GM21447 (cell line): Measurements from ENCODE around the gene HDDC2.

Experiments used
- ATAC-seq: cut with Tn5 transposase; IDR thresholded peaks from one replicate; pipeline ENCODE4 v1.9.1; 2021; ENCODE audit not compliant: unreplicated experiment

Gene HDDC2

DNA sequence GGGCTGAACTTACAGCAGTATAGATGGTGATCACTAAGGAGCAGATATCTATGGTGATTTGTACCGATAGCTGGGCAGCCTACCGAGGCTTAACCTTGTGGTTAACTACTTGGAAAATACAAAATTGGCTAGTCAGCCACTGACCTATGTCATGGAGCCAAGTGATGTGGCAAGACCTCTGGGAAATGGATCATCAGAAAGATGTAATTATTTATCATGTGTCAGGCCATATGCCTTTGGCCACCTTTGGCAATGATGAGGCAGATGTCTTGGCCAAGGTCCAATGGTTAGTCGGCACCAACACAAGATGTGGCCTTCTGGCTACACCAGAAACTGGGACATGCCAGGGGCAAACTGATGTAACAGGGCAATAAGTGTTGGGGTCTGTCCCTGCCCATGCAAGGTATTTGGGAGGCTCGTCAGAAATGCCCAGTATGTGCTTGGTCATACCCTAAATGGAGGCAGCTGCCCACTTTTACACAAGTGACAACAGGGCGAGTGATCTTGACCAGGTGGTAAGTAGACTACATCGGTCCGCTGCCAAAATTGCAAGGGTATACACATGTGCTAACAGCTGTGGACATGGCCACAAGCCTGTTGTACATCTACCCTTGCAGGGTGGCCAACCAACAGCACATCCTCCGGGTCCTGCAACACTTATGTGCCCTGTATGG, 30.1 kb downstream of the HDDC2 start:
- ATAC-seq = no peak

DNA sequence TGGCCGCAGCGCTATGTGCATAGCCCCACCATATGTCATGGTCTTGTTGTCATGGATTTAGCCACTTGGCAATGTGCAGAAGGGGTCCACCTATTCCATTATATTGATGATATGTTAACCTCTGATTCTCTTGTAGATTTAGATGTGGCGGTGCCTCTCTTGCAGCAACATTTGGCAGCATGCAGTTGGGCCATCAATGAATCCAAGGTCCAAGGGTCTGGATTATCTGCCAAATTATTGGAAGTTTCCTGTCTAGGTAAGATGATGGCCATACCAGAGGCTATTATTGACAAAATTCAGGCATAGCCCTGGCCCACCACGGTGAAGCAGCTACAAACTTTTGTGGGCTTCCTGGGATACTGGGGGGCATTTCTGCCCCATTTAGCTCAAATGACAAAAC, 31.4 kb downstream of the HDDC2 start:
- no peak for ATAC-seq

DNA sequence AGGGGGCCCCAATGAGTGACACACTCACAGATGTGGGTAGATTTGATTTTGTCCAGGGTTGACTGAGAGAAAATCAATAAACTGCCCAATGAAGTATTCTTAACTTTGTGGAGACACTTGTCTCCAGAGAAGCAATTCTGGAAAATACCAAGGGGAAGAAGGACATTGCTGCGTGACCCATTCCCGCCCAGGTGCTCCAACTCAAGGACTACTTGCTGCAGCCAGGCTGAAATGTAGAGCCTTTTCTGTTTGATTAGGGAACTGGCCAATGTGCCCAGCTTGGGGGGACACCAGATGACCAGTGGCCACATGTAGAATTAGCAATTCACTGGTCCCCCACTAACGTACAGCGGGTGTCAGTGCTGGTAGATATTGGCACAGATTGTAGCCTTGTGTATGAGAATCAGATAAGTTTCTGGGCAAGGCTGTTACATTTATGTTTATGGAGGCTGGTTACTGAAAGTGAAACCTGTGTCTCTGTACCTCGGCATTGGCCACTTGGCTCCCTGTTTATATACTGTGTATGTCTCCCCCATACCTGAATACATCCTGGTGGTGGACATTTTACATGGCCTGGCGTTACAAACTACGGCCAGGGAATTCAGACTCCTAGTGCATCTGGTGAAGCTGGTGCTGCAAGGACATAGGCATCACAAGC, 32.3 kb downstream of the HDDC2 start:
- ATAC-seq = no peak

DNA sequence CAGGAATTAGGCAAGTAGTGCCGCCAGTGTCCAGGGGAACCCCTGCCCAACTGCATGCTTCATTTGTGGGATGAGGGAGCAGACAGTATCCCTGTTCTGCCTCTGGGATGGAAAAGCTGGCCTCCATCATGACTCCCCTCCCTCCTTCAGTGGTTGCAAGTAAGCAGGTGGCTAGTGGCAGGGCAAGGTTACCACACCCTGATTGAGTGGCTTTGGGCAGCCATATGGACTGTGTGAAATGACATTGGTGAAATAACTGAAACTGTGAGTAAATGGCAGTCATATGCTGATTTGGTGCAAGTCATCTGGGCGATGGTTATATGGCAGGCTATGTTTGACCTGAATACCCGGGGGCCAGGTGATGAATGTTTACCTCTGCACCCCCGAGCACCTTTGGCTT, 33.0 kb downstream of the HDDC2 start:
- no peak for ATAC-seq

DNA sequence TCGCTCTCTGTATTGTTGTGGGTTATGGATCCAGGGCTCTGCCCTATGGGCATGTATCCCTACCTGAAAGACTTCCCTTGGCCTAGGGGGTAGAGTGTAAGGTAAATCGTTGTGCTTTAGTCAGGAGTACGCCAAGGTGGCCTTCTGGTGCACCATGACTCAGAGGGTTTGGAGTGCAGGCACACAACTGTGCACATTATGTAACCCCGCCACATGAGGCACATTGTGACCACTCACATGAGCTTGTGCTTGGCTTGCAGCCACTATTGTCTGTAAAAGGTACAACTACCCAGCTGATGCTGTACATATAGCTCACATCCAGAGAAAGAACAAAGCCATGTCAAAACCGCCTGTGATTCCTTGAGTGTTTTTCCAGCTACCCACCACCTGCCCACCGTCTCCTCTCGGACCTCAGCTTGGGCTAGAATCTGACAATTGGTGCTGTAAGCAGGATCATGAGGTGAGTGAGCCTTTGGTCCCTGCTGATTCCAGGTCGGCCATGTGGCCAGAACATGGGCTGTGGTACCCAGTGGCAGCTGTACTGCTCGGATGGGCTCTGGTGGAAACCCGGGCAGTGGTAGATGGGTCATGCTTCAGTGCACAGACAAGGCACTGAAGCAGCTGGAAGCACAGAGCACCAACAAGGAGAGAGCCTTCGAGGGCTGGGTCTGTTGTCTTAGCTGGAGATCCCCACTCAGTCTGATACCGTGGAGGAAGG, 33.8 kb downstream of the HDDC2 start:
- no peak for ATAC-seq

DNA sequence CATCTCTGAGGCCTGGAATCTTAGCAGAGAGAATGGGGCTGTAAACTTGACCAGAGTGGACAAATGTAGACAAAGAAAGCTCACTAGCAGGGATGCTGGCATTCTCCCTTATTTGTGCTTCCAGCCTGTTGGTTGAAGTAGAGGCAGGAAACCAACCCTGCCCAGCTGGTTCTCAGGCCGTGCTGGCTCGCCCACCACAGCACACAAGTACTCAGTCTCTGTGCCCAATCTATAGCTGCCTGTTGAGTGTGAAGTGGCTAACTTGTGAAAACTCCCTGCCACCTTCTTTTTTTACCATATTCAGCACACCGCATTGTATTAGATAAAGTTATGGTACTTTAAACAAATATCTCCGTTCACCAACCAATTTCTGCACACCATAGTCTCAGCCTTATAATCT, 37.3 kb downstream of the HDDC2 start:
- ATAC-seq = no peak

DNA sequence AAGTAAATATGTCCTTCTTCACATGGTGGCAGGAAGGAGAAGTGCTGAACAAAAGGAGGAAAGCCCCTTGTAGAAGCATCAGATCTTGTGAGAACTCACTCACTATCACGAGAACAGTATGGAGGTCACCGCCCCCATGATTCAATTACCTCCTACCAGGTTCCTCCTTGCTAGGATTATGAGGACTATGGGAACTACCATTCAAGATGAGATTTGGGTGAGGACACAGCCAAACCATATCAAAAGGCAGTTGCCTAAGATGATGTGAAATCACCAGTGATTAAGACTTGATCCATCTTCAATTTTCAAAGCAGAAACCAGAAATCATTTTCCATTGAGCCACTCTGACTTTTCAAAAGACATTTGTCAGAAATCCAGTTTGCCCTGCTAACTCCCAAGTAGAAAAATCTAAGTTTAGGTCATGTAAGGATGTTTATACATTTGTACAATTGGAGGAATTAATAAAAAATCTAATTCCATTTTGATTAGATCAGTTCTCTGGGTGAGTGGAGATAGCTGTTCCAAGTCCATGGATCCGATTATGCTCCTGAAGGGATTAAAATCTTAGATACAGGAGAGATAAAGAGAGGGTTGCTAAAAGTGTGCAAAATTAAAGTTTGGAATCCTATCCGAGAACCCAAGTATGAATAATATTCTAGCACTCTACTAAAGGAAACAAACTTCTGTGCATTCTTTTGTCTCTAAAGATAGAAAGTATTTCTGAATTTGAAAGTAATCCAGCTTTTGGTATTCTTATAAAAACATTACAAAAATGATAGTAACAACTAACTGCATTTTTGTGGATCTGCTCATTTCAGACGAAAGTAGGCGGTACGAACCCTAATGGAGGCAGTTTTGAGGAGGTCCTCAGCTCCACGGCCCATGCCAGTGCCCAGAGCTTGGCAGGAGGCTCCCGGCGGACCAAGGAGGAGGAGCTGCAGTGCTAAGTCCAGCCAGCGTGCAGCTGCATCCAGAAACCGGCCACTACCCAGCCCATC, 39.5 kb downstream of the HDDC2 start:
- no peak for ATAC-seq

DNA sequence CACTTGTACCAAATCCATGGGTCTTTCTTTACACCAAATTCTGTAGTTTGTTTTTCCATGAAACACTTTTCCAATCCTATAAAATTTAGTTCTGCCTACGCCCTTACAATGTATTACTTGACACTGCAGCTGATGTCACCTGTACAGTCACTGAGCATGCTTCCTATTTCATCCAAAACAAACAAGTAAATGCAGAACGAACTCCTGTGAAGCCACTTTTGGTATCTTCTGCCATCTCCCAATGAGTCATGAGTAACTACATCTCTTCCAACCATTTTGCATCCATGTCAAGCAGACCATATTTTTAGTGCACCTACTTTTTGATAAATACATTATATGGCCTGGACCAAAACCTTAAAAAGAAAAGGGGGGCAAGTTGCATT, 42.4 kb downstream of the HDDC2 start:
- ATAC-seq = no peak

DNA sequence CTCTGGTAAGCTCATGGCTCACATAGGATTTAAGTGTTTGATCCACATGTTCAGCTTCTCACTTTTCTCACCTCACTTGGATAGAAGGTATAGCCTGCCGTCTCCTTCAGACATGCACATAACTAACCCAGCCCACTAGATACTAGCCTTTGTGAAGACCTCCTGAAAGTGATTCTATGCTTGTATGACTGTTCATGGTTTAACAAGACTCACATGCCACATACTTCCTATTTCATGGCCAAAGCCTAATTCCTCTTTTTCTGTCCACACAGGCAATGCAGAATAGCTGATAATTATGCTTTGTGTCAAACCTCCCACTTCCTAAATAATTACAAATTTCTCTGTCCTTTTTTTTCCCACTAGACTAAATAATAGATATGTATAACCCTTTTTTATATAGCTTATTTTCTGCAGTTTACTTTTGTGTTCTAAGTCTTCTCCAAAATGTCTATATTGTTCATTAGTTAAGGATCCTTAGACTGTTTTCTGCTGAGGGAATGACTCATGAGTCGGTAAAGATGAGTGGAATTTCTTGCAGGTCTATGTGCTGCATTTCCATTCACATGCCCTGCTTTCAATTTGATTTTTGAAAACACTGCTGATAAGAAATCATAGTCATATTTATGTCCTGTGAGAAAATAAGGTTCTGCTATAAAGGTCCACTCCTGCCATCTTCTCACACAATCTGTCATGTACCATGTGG, 43.0 kb downstream of the HDDC2 start:
- no peak for ATAC-seq

DNA sequence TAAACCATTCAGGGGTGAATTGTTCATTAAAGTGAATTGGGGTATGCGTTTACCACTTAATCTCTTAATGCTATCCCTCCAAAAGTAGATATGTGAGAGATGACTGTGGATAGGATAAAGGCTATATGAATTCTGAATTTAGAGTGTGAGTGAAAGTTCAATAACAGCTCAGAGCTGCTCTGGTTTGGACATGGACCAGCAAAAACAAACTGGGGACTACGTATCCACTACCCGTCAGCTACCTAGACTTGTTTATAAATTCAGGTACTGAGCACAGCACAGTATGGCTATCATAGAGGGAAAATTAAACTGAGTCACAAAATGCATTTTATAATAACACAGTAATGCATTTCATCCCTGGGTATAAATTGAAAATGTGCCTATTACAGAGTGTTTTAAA, 44.4 kb downstream of the HDDC2 start:
- ATAC-seq = no peak

DNA sequence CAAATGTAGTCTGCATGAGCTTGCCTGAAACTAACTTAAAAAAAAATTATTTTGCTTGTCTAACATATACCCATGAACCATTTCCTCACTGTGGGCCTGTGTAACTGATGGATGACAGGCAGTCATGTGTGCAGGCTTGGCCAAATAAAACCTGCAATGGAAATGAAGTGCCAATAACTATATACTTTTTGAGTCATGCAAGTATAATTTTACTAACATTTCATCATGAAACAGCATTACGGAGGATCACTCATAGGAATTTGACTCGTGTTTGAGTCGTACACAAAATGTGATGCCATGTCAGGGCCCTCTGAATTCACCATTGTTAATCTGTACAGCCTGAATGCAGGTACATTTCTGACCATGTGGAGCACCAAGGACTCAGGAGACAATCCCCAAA, 46.6 kb downstream of the HDDC2 start:
- no peak for ATAC-seq

DNA sequence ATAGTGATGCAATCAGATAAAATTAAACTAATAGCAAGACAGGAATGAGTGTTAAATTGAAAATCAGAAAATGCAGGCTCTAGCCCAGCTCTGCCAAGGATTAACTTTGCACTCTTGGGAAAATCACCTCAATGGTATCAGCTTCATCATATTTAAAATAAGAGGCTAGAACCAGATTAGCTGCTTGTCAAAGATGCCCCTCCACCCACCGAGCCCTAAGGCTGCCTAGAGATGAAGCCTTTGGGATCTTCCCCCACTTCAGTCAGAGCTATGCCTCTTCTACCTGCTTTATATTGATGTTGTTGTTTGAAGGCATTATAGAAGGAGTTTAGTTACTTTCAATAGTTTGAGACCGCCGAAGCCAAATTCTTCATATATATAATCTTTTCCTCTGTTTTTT, 47.4 kb downstream of the HDDC2 start:
- ATAC-seq = no peak

DNA sequence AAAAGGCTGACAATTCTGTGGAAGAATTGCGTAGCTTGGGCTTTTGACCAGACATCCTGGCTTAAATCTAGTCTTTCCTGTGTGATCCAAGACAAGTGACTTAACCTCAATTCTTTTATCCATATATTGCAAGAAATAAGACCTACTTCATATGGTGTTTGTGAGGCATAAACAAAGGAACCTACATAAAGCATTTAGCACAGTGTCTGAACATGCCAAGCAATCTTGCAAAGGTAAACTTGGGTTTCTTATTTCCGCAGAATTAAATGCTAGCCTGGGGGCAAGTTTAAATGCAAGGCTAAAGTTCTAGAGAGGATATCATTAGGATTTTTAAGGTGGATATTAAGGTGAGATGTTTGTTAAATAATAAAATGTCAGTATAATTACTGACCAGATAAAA, 47.9 kb downstream of the HDDC2 start:
- ATAC-seq = no peak

DNA sequence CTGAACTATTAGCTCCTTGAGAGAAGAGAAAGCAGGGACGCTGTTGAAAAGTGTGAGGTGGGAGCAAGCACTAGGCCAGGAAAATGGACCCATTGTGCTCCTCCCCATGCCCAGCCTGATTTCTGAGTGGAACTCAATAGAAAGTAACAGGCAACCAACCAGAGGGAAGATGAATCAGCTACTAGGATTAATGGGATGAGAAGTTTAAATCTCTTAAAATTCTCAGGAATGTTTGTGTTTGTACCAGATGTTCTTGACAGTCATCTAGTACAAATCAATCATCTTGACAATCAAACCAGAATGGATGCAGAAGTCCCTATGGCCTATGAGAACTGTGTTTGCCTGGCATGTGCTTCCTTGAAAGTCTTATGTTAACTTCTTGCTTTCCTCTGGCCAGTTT, 48.9 kb downstream of the HDDC2 start:
- ATAC-seq = no peak

DNA sequence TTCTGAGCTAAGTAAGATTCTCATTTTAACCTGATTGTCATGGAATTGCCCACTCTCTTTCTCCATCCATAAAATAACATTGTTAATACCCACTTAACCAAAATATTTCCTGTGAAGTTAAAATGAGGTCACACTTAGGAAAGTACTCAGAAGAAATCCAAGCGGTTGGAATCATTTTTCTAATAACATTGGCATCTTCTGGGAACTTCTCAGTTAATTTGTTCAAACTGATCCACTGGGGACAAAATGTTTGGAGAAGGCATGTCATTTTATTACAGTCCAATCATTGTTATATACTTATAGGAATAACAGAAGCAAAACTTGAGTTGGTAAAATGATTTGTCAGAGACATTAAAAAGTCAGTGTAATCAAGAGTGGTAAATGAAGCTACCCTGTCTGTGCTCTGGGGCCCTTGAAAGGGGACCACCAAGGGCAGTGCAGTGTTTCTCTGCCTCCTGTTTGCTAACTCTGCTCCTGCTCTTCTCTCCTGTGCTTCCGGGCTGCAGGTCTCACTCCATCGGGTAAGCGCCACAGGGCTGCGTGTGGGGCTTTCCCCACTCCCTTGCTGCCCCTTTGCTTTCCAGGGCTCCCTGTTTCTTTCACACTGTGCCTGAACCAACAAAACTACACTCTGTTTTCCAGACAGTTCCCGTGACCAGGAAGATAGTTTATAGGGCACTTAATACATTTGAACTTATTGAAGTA, 50.1 kb downstream of the HDDC2 start:
- no peak for ATAC-seq

DNA sequence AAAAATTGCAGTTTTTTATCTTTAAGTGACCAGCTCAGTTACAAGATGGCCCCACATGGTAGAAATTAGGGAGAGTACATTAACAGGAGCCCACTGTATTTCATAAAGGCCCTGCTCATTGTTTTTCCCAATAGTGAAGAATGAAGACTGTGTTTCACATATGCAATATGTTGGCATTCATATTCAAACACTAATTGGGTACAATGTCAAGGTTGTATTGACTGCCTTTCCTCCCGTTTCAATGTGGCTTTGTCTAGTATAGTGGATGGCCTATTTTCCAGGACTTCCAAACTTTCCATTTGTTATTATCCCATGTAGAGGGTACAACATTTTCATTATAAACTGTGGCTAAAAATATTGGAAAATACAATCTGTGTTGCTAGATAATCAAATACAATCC, 51.3 kb downstream of the HDDC2 start:
- ATAC-seq = no peak

DNA sequence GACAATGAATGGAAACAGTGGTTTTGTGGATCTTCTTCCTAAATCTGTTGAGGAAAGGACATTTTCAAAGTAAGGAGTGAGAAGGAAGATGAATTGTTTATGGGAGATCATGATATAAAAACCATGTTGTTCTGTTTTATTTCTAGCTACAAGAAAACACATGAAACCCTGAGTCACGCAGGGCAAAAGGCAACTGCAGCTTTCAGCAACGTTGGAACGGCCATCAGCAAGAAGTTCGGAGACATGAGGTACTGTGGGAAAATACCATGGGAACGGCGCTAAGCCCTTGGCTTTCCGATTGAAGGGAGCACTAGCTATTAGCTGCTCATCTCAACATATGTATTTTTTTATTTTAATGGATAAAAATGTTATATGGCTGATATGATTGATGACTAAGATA, 53.6 kb downstream of the HDDC2 start:
- no peak for ATAC-seq

DNA sequence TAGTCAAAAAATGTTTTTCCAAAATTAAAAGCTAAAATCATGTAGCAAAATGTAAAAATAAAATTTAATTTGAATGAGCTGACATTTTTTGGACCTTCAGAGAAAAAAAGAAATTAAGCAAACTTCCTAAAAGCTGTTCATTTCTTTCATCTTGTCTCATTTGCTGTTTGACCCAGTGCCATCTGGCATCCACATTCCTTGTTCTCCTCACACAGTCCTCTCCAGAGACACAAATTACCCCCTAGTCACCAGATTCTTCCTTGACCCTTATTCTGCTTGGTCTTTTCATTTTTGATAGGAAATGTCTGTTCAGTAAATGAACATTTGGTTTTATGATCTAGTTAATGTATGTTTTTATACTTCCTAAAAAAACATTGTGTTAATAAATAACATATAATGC, 55.2 kb downstream of the HDDC2 start:
- no peak for ATAC-seq

DNA sequence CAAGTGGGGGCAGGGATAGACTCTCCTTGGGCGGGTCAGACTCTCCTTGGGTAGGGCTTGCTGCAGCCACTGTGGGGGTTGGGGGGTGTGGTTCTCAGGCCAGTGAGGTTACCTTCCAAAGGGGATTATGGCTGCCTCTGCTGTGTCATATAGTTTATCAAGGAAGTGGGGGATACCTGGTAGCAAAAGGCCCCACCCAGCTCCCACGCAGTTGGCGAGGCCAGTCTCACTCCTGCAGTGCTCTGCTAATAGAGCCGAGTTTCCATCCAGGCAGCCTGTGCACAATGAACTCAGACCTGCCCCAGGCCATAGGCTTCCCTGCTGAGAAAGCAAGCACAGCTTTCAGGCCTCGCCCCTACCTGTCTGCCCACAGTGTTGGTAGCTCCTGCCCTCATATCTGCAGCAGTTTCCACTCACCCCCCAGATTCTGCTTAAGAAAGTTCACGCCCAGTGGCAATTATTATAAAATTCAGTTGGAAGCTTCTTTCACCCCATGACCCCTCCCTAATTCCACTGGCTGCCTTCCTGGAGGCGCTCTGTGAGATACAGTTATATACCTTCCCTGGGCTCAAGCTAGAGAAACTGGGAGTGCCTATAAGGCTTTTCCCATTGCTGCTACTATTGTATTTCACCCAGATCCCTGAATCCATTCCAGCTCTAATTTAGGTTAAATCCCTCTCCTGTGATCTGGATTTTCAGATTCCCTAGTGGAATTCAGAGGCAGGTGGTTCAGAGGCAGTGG, 56.1 kb downstream of the HDDC2 start:
- no peak for ATAC-seq
